ENCODE results near the gene OR52K1.
A peak's percentile ranks its signal among the peaks of the same experiment; 100 is the strongest.
"Not testable (repeated sequence)": the region's sequence is repeated elsewhere in the genome, so short reads cannot be mapped to it uniquely, and the experiment has no call there.

The OR52K1 gene

GRCh38 chr11:4464216-4465159 is 18.0 kb upstream of the OR52K1 start:
- no peak overlapping the region for H3K9ac ChIP-seq (ENCODE audit: low read length)
- H3K36me3 ChIP-seq (ENCODE audit: control insufficient read depth, insufficient read depth, low read length, severe bottlenecking): no peaks in the 10 kb centered on the region
- no peak for DNase-seq (ENCODE audit: low read depth)
- no peaks in the 10 kb centered on the region for H3K27me3 ChIP-seq (replicated peaks; ENCODE audit: control insufficient read depth, insufficient read depth, low read length)
- no peaks in the 10 kb centered on the region for H3K4me1 ChIP-seq (ENCODE audit: control insufficient read depth, insufficient read depth, low read length)
- no peak overlapping the region for H3K4me3 ChIP-seq (ENCODE audit: low read length)
- peaks cover 32% of the 10 kb centered on the region for H3K9me3 ChIP-seq (ENCODE audit: control insufficient read depth, low read length)

- Histone ChIP-seq H3K9ac (ENCODE audit: low read length) (no peak overlapping the region), H3K27me3 (replicated peaks; ENCODE audit: control insufficient read depth, insufficient read depth, low read length) (no peaks in the 10 kb centered on the region), H3K4me3 (ENCODE audit: low read length) (no peak overlapping the region), H3K4me1 (ENCODE audit: control insufficient read depth, insufficient read depth, low read length) (no peaks in the 10 kb centered on the region), H3K9me3 (ENCODE audit: control insufficient read depth, low read length) (peaks cover 32% of the 10 kb centered on the region), H3K36me3 (ENCODE audit: control insufficient read depth, insufficient read depth, low read length, severe bottlenecking) (no peaks in the 10 kb centered on the region)
- DNase-seq (ENCODE audit: low read depth): no peak
Measured at GRCh38 chr11:4465407-4465806, 17.0 kb upstream of the OR52K1 start.

- Histone ChIP-seq H3K36me3 (ENCODE audit: control insufficient read depth, insufficient read depth, low read length, severe bottlenecking) (no peaks in the 10 kb centered on the region), H3K4me3 (ENCODE audit: low read length) (no peak overlapping the region), H3K4me1 (ENCODE audit: control insufficient read depth, insufficient read depth, low read length) (no peaks in the 10 kb centered on the region), H3K9ac (ENCODE audit: low read length) (no peak overlapping the region), H3K27me3 (replicated peaks; ENCODE audit: control insufficient read depth, insufficient read depth, low read length) (no peaks in the 10 kb centered on the region), H3K9me3 (ENCODE audit: control insufficient read depth, low read length) (peaks cover 32% of the 10 kb centered on the region)
- DNase-seq (ENCODE audit: low read depth): no peak
Measured at GRCh38 chr11:4466131-4466870, 16.1 kb upstream of the OR52K1 start.

GRCh38 chr11:4466871-4467442 is 15.5 kb upstream of the OR52K1 start:
- no peak overlapping the region for H3K4me3 ChIP-seq (ENCODE audit: low read length)
- H3K4me1 ChIP-seq (ENCODE audit: control insufficient read depth, insufficient read depth, low read length): no peaks in the 10 kb centered on the region
- peaks cover 32% of the 10 kb centered on the region for H3K9me3 ChIP-seq (ENCODE audit: control insufficient read depth, low read length)
- no peak overlapping the region for H3K9ac ChIP-seq (ENCODE audit: low read length)
- no peak for DNase-seq (ENCODE audit: low read depth)
- no peaks in the 10 kb centered on the region for H3K27me3 ChIP-seq (replicated peaks; ENCODE audit: control insufficient read depth, insufficient read depth, low read length)
- no peaks in the 10 kb centered on the region for H3K36me3 ChIP-seq (ENCODE audit: control insufficient read depth, insufficient read depth, low read length, severe bottlenecking)

DNA sequence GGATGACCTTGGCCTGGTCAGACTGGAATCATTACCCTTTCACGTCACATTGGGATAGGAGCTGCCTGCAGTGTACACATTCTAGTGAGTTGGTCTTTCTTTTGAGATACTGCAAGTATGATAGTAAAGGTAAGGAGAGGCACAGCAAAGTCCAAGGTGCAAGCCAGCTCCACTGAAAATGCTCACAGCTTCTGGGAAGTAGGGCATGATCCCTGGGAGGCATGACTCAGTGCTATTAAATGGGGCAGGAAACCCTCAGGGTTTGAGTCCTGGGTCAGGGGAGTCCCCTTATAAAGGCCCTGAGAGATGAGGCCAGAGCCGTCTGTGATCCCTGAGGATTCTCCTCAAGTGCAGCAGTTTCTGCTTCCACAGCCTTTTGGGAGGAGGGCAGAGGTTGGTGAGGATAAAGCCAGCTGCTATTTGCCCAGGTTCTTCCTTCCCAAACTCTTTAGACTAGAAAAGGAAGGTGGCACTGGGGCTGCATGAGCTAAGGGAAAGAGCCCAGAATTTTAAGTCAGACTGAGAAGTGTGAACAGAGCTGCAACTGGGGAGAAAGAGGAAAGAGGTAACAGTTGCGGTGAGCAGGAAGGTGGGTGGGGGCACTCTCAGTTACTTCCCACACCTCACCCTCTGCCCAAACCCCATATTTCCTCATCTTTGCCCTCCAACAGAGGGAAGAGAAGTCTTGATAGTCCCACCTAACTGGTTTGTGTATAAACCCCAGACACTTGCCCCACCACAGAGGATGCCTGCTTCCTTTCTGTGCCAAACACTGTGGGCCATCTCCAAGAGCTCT is 14.4 kb upstream of the OR52K1 start:
- H3K4me1 ChIP-seq (ENCODE audit: control insufficient read depth, insufficient read depth, low read length): no peaks in the 10 kb centered on the region
- no peak for DNase-seq (ENCODE audit: low read depth)
- no peak overlapping the region for H3K4me3 ChIP-seq (ENCODE audit: low read length)
- H3K27me3 ChIP-seq (replicated peaks; ENCODE audit: control insufficient read depth, insufficient read depth, low read length): no peaks in the 10 kb centered on the region
- H3K9ac ChIP-seq (ENCODE audit: low read length): no peak overlapping the region
- H3K36me3 ChIP-seq (ENCODE audit: control insufficient read depth, insufficient read depth, low read length, severe bottlenecking): no peaks in the 10 kb centered on the region
- H3K9me3 ChIP-seq (ENCODE audit: control insufficient read depth, low read length): peaks cover 31% of the 10 kb centered on the region

GRCh38 chr11:4479644-4480043 is 2.8 kb upstream of the OR52K1 start:
- no peak overlapping the region for H3K4me3 ChIP-seq (ENCODE audit: low read length)
- no peak for DNase-seq (ENCODE audit: low read depth)
- no peak overlapping the region for H3K9ac ChIP-seq (ENCODE audit: low read length)
- H3K9me3 ChIP-seq (ENCODE audit: control insufficient read depth, low read length): no peaks in the 10 kb centered on the region
- H3K27me3 ChIP-seq (replicated peaks; ENCODE audit: control insufficient read depth, insufficient read depth, low read length): no peaks in the 10 kb centered on the region
- peaks cover 5% of the 10 kb centered on the region for H3K4me1 ChIP-seq (ENCODE audit: control insufficient read depth, insufficient read depth, low read length)
- H3K36me3 ChIP-seq (ENCODE audit: control insufficient read depth, insufficient read depth, low read length, severe bottlenecking): no peaks in the 10 kb centered on the region

GRCh38 chr11:4480577-4481239 is 1.7 kb upstream of the OR52K1 start:
- Histone ChIP-seq H3K36me3 (ENCODE audit: control insufficient read depth, insufficient read depth, low read length, severe bottlenecking) (no peaks in the 10 kb centered on the region), H3K9ac (ENCODE audit: low read length) (no peak overlapping the region), H3K4me3 (ENCODE audit: low read length) (no peak overlapping the region), H3K9me3 (ENCODE audit: control insufficient read depth, low read length) (no peaks in the 10 kb centered on the region), H3K4me1 (ENCODE audit: control insufficient read depth, insufficient read depth, low read length) (peaks cover 5% of the 10 kb centered on the region), H3K27me3 (replicated peaks; ENCODE audit: control insufficient read depth, insufficient read depth, low read length) (no peaks in the 10 kb centered on the region)
- peak; percentile 22 for DNase-seq (ENCODE audit: low read depth)

GRCh38 chr11:4481240-4481582 is 1.2 kb upstream of the OR52K1 start:
- H3K36me3 ChIP-seq (ENCODE audit: control insufficient read depth, insufficient read depth, low read length, severe bottlenecking): no peaks in the 10 kb centered on the region
- no peak overlapping the region for H3K4me3 ChIP-seq (ENCODE audit: low read length)
- no peak for DNase-seq (ENCODE audit: low read depth)
- no peaks in the 10 kb centered on the region for H3K27me3 ChIP-seq (replicated peaks; ENCODE audit: control insufficient read depth, insufficient read depth, low read length)
- no peaks in the 10 kb centered on the region for H3K9me3 ChIP-seq (ENCODE audit: control insufficient read depth, low read length)
- peaks cover 5% of the 10 kb centered on the region for H3K4me1 ChIP-seq (ENCODE audit: control insufficient read depth, insufficient read depth, low read length)
- H3K9ac ChIP-seq (ENCODE audit: low read length): no peak overlapping the region

- Histone ChIP-seq H3K36me3 (ENCODE audit: control insufficient read depth, insufficient read depth, low read length, severe bottlenecking) (no peaks in the 10 kb centered on the region), H3K27me3 (replicated peaks; ENCODE audit: control insufficient read depth, insufficient read depth, low read length) (peaks cover 4% of the 10 kb centered on the region), H3K9me3 (ENCODE audit: control insufficient read depth, low read length) (no peaks in the 10 kb centered on the region), H3K4me1 (ENCODE audit: control insufficient read depth, insufficient read depth, low read length) (peaks cover 5% of the 10 kb centered on the region), H3K4me3 (ENCODE audit: low read length) (no peak overlapping the region), H3K9ac (ENCODE audit: low read length) (no peak overlapping the region)
- DNase-seq (ENCODE audit: low read depth): no peak
Measured at GRCh38 chr11:4484310-4484709, 1.9 kb downstream of the OR52K1 start.

GRCh38 chr11:4491405-4491804 is 9.0 kb downstream of the OR52K1 start:
- not testable (repeated sequence) for DNase-seq (ENCODE audit: low read depth); H3K4me1 ChIP-seq (ENCODE audit: control insufficient read depth, insufficient read depth, low read length); H3K36me3 ChIP-seq (ENCODE audit: control insufficient read depth, insufficient read depth, low read length, severe bottlenecking); H3K9me3 ChIP-seq (ENCODE audit: control insufficient read depth, low read length); H3K4me3 ChIP-seq (ENCODE audit: low read length); H3K9ac ChIP-seq (ENCODE audit: low read length)
- peaks cover 26% of the 10 kb centered on the region for H3K27me3 ChIP-seq (replicated peaks; ENCODE audit: control insufficient read depth, insufficient read depth, low read length)
